CD14-positive monocyte (primary cell): ENCODE measurements around the gene HECW1. TPM values are rescaled to one million over a fixed set of nuclear protein-coding genes. Genes with fewer than 3 reads are reported as not detected.

Experiments used
- DNase-seq, 3 donors: peaks; one replicate each; pipeline ENCODE4 v3.0.0-alpha.2; 2011 to 2022
- H2AFZ ChIP-seq: 2 replicates; pipeline ENCODE4 v1.6.0; 2012; ENCODE audit warnings: mild to moderate bottlenecking, low read depth, low read length, inconsistent platforms; ENCODE audit not compliant: insufficient read depth, poor library complexity, severe bottlenecking
- H3K27ac ChIP-seq, 2 donors: 1 replicate in 1 of 2; 2 replicates in 1 of 2; pipeline ENCODE4 v1.5.1; 2012 to 2013; ENCODE audit warnings: low read length in 2 of 2, control low read depth in 1 of 2, inconsistent platforms in 1 of 2, low read depth in 1 of 2, mild to moderate bottlenecking in 1 of 2
- H3K27me3 ChIP-seq, 2 donors: one replicate each; pipeline versions ENCODE4 v1.6.0 to v1.6.1; 2011 to 2013; ENCODE audit warnings: low read length in 2 of 2; ENCODE audit not compliant: control insufficient read depth in 2 of 2, insufficient read depth in 2 of 2
- H3K36me3 ChIP-seq, 2 donors: replicated peaks in 1 of 2; 1 replicate in 1 of 2; 2 replicates in 1 of 2; pipeline versions ENCODE4 v1.5.1 to v1.6.1; 2012 to 2013; ENCODE audit warnings: low read length in 2 of 2, control low read depth in 1 of 2, inconsistent platforms in 1 of 2, mild to moderate bottlenecking in 1 of 2; ENCODE audit not compliant: insufficient read depth in 2 of 2, control insufficient read depth in 1 of 2
- H3K4me1 ChIP-seq, 2 donors: 1 replicate in 1 of 2; 2 replicates in 1 of 2; pipeline versions ENCODE4 v1.5.1 to v1.6.1; 2012 to 2013; ENCODE audit warnings: low read length in 2 of 2, control low read depth in 1 of 2, inconsistent platforms in 1 of 2, mild to moderate bottlenecking in 1 of 2, moderate library complexity in 1 of 2; ENCODE audit not compliant: insufficient read depth in 2 of 2, control insufficient read depth in 1 of 2
- H3K4me2 ChIP-seq: replicated peaks from 2 replicates; pipeline ENCODE3; 2012; ENCODE audit warnings: low read length, moderate library complexity, mild to moderate bottlenecking; ENCODE audit not compliant: poor library complexity, severe bottlenecking; ENCODE audit errors: extremely low read depth
- H3K4me3 ChIP-seq, 3 experiments: fragments of 200-600 bp in 1 of 3; sonication (generic) in 1 of 3; replicated peaks in 1 of 3; 1 replicate in 2 of 3; 2 replicates in 1 of 3; pipeline ENCODE4 v1.5.1; 2011 to 2013; ENCODE audit warnings: low read length in 3 of 3, mild to moderate bottlenecking in 3 of 3, control low read depth in 2 of 3, low read depth in 2 of 3, inconsistent platforms in 1 of 3, moderate library complexity in 1 of 3
- H3K79me2 ChIP-seq: 2 replicates; pipeline ENCODE4 v1.6.0; 2012; ENCODE audit warnings: mild to moderate bottlenecking, control low read depth, inconsistent platforms, low read length, moderate library complexity; ENCODE audit not compliant: insufficient read depth
- H3K9ac ChIP-seq: 2 replicates; pipeline ENCODE4 v1.6.0; 2017; ENCODE audit warnings: low read length, mild to moderate bottlenecking; ENCODE audit not compliant: insufficient read depth, poor library complexity, severe bottlenecking
- H3K9me3 ChIP-seq, 2 donors: replicated peaks in 1 of 2; 1 replicate in 1 of 2; 2 replicates in 1 of 2; pipeline versions ENCODE4 v1.5.1 to v1.6.1; 2012 to 2013; ENCODE audit warnings: low read length in 2 of 2, control low read depth in 1 of 2; ENCODE audit not compliant: control insufficient read depth in 1 of 2, insufficient read depth in 1 of 2
- H4K20me1 ChIP-seq: 2 replicates; pipeline ENCODE4 v1.6.0; 2012; ENCODE audit warnings: mild to moderate bottlenecking, low read length, control low read depth, moderate library complexity; ENCODE audit not compliant: insufficient read depth
- H3K27ac Mint-ChIP-seq, 7 donors: one replicate each; pipeline ENCODE4 v1.8.0; 2020; ENCODE audit warnings: mild to moderate bottlenecking in 7 of 7, mixed read lengths in 7 of 7, moderate library complexity in 6 of 7, inconsistent platforms in 2 of 7
- H3K27me3 Mint-ChIP-seq, 3 donors: one replicate each; pipeline ENCODE4 v1.8.0; 2021 to 2022; ENCODE audit warnings: low read depth in 3 of 3, mild to moderate bottlenecking in 3 of 3, mixed read lengths in 3 of 3, moderate library complexity in 3 of 3, inconsistent platforms in 1 of 3
- H3K36me3 Mint-ChIP-seq, 2 donors: one replicate each; pipeline ENCODE4 v1.8.0; 2020; ENCODE audit warnings: mixed read lengths in 2 of 2, inconsistent platforms in 1 of 2, mild to moderate bottlenecking in 1 of 2
- H3K4me1 Mint-ChIP-seq: one replicate; pipeline ENCODE4 v1.8.0; 2020; ENCODE audit warnings: mild to moderate bottlenecking, mixed read lengths
- H3K4me3 Mint-ChIP-seq, 2 donors: one replicate each; pipeline ENCODE4 v1.8.0; 2020; ENCODE audit warnings: mild to moderate bottlenecking in 2 of 2, mixed read lengths in 2 of 2, moderate library complexity in 1 of 2
- H3K9me3 Mint-ChIP-seq, 7 donors: one replicate each; pipeline ENCODE4 v1.8.0; 2020 to 2022; ENCODE audit warnings: mixed read lengths in 7 of 7, mild to moderate bottlenecking in 6 of 7, moderate library complexity in 6 of 7, inconsistent platforms in 2 of 7
- WGBS: methylation state at CpG from one replicate; pipeline ENCODE4 v1.1.5; 2013; ENCODE audit warnings: missing lambda C conversion rate; ENCODE audit not compliant: insufficient coverage; 5-methylcytosine and 5-hydroxymethylcytosine counted together
- intact Hi-C, 2 donors: fragments of 100-400 bp; cut with micrococcal nuclease; formaldehyde crosslinking; loops; one replicate each; pipeline versions ENCODE4 v1.15.0 to v1.15.1; 2023
- polyA plus RNA-seq, 3 donors: library from polyadenylated mRNA; depleted of rRNA in 1 of 3; unstranded in 2 of 3; stranded (reverse) in 1 of 3; fragments of 300-500 nt in 2 of 3; fragments of >200 nt in 1 of 3; fragmentation: Illumina TruSeq in 2 of 3; gene quantifications; 1 replicate in 2 of 3; 2 replicates in 1 of 3; pipeline ENCODE4 v1.2.3, GENCODE V29; 2012 to 2021
- TF ChIP-seq, protein P1 (sequence below): fragments of 200-600 bp; IDR thresholded peaks from one replicate; pipeline ENCODE4 v1.8.0; 2022; ENCODE audit warnings: antibody characterized with exemption, mild to moderate bottlenecking

Gene HECW1
- polyA plus RNA-seq, 3 donors, result not detected

DNA sequence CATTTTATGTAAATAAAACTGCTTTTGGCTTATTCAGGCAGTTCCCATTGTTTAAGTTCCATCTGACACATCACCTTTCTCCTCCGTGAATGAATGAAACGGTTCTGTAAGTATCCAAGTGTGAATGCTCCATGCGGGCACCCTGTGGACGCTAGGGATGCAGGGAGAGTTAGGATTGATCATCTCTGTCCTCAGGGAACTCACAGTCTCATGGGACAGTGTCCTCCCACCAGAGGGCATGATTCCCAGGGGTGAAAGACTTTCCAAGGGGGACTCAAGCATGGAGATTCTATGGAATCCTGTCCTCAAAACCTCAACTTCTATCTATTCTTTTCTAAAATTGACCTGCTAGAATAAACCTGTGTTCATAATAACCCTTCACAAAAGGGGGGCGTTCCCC, 98.8 kb downstream of the HECW1 start:
- no peaks in the 10 kb centered on the region for H3K4me1 Mint-ChIP-seq
- H3K36me3 Mint-ChIP-seq, result no peaks in the 10 kb centered on the region
- no peaks in the 10 kb centered on the region for H3K9me3 ChIP-seq
- peaks cover 7 to 11% (median 8%) of the 10 kb centered on the region in 3 donors for H3K27me3 Mint-ChIP-seq
- H3K79me2 ChIP-seq, result no peaks in the 10 kb centered on the region
- H3K9ac ChIP-seq, result no peak overlapping the region
- intact Hi-C loops, result no loop called here
- no peak overlapping the region for H2AFZ ChIP-seq
- H3K27me3 ChIP-seq, result no peaks in the 10 kb centered on the region
- H3K4me1 ChIP-seq, result no peaks in the 10 kb centered on the region
- no peak for DNase-seq
- H3K4me3 Mint-ChIP-seq, result no peak overlapping the region
- no peak overlapping the region for H3K27ac ChIP-seq
- WGBS, result 92% methylated on average over 2 of the region's 5 CpGs
- H3K9me3 Mint-ChIP-seq, result peaks cover 0 to 4% (median 0%) of the 10 kb centered on the region in 7 donors
- TF ChIP-seq, protein P1, sequence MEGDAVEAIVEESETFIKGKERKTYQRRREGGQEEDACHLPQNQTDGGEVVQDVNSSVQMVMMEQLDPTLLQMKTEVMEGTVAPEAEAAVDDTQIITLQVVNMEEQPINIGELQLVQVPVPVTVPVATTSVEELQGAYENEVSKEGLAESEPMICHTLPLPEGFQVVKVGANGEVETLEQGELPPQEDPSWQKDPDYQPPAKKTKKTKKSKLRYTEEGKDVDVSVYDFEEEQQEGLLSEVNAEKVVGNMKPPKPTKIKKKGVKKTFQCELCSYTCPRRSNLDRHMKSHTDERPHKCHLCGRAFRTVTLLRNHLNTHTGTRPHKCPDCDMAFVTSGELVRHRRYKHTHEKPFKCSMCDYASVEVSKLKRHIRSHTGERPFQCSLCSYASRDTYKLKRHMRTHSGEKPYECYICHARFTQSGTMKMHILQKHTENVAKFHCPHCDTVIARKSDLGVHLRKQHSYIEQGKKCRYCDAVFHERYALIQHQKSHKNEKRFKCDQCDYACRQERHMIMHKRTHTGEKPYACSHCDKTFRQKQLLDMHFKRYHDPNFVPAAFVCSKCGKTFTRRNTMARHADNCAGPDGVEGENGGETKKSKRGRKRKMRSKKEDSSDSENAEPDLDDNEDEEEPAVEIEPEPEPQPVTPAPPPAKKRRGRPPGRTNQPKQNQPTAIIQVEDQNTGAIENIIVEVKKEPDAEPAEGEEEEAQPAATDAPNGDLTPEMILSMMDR, result no peak
- H3K36me3 ChIP-seq, result no peaks in the 10 kb centered on the region
- H3K27ac Mint-ChIP-seq, result no peak overlapping the region
- H3K4me2 ChIP-seq, result no peak overlapping the region
- H4K20me1 ChIP-seq, result no peaks in the 10 kb centered on the region
- H3K4me3 ChIP-seq, result no peak overlapping the region

DNA sequence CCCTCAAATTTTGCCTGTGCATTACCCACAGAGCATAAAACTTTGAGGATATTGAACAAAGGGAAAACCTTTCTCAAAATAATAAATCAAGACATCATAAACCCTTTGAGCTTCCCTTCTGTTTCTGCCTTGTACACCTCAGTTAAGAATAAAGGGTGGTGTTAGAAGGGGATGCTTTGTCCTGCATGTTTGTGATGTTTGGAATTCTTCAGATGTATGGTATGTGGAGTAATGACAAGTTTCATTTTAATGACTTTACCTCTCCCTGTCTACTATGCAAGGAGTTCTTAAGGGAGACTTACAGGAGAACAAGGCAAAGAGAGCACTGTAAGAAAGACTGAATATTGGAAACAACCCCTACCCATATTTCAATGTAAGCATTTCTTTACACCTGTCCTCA, 99.2 kb downstream of the HECW1 start:
- intact Hi-C loops, result no loop called here
- Mint-ChIP-seq H3K36me3 (no peaks in the 10 kb centered on the region), H3K4me3 (no peak overlapping the region), H3K27me3 (peaks cover 7 to 11% (median 7%) of the 10 kb centered on the region in 3 donors), H3K4me1 (no peaks in the 10 kb centered on the region), H3K27ac (no peak overlapping the region), H3K9me3 (peaks cover 0 to 4% (median 0%) of the 10 kb centered on the region in 7 donors)
- Histone ChIP-seq H3K4me3 (no peak overlapping the region), H4K20me1 (no peaks in the 10 kb centered on the region), H3K36me3 (no peaks in the 10 kb centered on the region), H2AFZ (no peak overlapping the region), H3K27me3 (no peaks in the 10 kb centered on the region), H3K27ac (no peak overlapping the region), H3K9me3 (no peaks in the 10 kb centered on the region), H3K79me2 (no peaks in the 10 kb centered on the region), H3K9ac (no peak overlapping the region), H3K4me2 (no peak overlapping the region), H3K4me1 (no peaks in the 10 kb centered on the region)
- no peak for DNase-seq
- TF ChIP-seq, protein P1, result no peak
